Stimulated activated CD4-positive, alpha-beta T cell treated with anti-CD3 and anti-CD28 coated beads, Interleukin-15, amount 100 ng/mL, for 48 hours (primary cell): ENCODE results near the gene BRF1.

Experiments
- DNase-seq, 2 donors: peaks; one replicate each; pipeline ENCODE4 v3.0.0-alpha.2; 2020; ENCODE audit warnings: low read depth in 2 of 2

The BRF1 gene

DNA sequence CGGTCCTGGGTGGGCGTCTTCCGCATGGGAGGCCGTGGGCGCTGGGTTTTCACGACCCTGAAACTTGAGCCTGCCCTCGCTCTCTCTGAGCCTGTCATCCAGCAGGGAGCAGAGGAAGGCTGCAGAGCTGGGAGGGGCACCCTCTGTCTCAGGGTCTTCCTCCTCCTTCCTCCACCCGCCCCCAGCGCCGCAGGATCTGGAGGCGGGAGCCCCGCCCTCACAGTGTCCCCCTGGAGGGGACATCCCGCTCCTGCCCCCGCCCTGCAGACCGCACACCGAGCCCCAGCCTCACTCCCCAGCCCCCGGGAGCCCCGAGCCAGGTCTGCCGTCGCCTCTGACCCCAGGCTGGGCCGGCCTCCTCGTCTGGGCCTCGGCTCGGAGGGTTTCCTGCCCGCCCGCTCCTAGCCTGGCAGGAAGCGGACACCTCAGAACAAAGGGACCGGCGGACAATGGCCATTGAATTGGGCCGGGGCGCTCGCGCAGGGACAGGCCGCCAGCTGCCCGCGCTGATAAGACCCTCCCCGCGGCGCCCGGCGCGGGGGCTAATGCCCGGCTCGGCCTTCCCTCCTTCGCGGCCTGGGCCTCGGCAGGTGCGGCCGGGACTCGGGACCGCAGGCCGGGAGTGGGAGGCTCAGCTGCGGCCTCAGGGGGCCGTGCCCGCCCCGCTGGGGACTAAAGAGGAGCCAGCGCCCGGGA, 104.4 kb downstream of the BRF1 start:
- DNase-seq: no peak

DNA sequence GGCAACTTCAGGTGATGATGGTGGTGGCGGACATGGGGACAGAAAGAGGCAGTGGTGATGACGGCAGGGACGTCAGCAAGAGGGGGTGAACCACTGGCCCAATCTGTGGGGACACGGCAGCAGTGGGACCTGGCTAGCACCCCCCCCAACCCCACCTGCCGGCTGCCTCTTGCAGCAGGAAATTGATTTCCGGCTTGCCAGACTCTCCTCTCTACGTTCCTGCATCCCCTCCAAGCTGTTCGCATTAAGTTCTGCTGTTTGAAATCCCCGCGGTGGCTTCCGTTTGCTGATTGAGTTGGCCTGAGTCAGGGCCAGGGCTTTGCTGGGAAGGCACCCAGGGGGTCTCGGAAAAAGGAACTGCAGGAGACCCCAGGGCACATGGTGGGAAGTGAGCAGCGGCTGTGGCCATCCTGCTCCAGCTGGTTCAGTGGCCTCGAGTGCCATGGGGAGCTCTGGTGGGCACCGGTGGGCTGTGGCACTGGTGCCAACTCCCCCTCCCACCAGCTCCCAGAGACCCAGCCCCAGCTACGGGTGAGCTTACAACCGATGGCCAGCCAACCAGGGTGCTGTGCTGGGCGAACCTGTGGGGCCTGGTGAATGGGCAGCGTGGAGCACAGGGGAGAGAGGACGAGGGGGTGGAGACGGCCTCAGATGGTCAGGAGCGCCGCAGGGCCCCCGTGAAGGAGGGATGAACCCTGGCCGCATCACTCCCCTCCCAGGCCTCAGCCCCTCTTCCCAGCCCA, 105.1 kb downstream of the BRF1 start:
- no peak for DNase-seq

DNA sequence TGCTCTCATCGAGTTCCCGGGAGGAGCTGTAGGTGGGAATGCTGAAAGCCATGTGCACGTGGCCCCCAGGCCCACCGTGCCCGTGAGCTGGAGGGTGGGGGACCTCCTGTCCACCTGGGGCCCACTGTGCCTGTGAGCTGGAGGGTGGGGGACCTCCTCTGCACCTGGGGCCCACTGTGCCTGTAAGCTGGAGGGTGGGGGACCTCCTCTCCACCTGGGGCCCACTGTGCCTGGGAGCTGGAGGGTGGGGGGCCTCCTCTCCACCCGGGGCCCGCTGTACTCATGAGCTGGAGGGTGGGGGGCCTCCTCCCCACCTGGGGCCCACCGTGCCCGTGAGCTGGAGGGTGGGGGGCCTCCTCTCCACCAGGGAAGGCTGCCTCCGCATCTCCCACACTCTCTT, 105.8 kb downstream of the BRF1 start:
- DNase-seq: no peak

DNA sequence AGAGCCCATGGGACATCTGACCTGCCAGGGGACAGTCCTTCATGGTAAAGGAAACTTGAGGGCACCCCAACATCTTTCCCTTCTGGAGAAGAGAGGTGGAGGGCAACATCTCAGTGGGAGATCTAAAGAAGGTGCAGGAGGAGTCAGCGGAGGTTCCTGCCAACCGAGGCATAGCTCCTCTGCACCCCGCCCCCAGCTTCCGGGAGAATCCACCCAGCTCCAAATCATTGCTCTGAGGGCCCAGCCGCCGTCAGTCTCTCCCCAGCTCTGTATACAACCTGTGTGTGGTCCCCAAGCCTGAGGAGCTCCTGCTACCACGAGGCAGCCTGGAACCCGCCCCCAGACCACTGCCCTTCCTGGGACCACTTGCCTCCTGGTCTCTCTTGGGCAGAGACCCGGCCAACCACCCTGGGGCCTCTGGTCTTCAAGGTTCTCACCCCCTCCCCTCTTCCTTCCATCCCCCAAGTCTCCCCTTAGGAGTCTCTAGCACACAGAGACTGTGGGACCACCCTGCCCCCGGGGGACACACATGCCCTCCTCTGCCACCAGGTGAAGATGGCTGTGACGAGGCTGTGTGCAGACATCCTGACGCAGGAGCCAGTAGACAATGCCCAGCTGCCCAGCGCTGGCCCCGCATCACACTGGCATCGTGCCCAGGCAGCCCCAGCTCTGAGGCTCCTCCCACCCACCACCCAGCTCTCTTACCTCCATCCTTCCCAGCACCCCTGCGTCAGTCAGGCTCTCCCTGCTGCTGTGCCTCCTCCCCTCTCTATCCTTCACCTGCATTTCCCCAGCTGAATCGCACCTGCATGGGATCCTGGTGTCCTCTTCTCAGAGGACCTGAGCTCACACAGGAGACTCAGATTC, 106.7 kb downstream of the BRF1 start:
- no peak for DNase-seq

DNA sequence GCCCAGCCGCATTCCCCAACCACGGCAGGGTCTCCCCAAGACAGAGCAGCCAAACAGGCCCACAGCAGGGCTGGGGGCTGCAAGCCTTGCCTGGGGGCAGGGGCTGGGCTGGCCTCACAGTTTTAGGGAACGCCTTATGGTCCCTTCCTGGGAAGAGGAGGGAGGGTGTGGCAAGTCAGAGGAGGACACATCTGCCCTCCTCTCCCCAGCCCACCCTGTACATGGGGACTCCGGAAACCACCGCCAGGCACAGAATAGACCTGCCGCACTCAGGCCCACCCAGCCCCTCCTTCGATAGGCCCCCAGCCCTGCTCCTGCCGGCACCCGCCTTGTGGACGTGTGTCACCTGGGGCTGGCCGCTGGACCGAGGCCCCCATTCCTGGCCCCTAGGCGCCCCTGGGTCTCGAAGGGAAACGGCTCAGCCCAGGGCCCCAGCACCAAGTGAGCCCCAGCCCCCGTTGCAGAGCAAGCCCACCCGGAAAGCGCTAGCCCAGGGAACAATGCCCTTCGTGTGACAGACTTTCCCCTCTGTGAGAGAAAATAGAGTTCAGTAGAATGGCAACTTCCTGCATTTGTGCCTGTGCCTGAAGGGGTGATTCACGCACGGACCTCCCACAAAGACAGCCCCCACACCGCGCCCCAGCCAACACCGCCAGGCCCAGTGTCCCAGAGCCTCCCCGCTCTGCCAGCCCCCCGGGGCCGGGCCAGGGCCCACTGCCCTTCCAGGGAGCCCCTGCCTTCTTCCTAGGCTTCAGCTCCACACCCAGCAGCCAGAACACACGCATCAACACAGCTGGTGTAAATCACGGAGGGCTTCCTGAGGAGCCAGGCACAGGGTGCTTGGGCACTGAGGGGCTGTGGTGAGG, 107.7 kb downstream of the BRF1 start:
- DNase-seq: no peak

DNA sequence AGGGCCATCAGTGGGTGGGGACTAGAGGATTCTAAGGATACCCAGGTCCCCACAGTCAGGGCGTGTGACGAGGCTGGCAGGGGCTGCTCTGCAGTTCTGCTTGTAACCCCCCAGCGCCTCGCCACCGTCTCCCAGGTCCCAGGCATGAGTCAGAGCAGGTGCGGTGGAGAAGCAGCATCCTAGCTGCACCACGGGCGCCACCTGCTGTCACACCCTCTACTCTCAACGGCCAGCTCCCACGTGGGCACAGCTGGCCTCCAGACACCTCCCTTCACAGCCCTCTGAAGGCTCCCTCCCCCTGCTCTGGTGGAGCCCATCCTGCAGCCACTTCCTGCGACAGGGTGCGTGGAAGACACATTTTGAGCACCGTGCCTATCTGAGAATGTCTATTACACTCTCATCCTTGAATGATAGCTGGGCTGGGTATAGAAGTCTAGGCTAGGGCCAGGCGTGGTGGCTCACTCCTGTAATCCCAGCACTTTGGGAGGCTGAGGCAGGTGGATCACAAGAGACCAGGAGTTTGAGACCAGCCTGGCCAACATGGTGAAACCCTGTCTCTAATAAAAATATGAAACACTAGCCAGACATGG, 112.8 kb downstream of the BRF1 start:
- DNase-seq: no peak

DNA sequence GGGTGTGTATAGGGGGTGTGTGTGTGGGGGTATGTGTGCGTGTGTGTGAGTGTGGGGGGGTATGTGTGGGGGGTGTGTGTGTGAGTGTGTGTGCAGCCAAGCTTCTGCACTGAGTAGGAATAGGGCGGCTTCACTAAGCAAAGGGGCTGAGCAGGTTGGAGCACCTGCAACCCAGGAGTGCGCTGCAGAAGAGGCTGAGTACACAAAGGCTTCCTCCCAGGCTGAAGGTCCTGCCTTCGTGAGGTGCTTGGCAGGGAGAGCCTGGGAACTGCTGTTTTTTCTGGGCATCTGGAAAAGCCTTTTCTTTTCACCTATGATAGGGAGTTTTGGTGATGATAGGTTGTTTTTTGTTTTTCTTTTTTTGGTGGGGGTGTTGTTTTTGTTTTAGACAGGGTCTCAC, 113.7 kb downstream of the BRF1 start:
- DNase-seq: no peak

DNA sequence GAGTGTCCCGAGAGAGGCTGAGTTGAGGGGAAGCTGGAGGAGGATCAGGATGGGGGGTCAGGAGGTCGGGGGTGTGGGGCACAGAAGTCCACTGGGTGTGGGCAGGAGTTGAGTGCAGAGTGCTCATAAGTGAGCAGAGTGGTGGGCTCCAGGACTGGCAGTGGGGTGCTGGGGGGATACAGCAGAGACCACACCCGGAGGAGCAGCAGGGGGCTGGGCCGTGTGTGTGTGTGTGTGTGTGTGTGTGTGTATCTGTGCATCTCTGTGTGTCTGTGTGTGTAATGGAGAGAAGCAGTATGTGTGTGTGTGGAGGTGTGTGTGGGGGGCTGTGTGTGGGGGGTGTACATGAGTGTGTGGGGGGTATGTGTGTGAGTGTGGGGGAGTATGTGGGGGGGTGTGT, 114.8 kb downstream of the BRF1 start:
- no peak for DNase-seq

DNA sequence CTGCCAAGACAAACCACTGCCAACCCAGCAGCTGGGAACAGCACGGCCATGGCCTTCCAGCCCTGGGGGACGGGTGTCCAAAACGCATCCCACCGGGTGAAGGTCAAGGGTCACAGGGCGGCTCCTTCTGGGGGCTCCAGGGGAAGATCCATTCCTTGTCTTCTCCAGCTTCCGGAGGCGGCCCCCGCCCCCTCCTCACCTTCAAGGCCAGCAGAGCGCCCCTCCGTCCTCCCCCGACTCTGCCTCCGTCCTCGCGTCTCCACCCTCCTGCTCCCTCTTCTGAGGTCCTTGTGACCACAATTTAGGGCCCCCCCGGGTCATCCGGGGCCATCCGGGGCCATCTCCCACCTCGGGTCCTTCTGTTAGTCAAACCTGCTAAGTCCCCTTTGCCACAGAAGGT, 115.8 kb downstream of the BRF1 start:
- DNase-seq: no peak

DNA sequence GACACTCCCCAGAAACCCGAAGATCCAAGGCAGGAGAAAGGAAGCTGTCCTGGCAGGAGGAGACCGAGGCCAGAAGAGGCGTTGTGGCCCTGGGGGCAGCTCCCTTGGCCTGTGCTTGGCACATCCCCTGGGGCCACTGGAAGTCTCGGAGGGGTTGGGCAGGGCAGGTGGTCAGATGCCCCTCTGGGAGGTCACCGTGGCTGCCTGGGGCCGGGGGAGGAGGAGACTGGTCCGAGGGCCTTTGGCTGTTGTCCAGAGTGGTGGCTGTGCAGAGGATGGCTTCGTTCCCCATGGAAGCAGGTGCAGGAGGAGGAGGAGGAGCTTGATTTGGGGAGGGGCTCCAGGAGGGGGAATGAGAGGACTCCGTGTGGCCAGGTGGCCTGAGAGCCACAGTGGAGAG, 116.3 kb downstream of the BRF1 start:
- no peak for DNase-seq

DNA sequence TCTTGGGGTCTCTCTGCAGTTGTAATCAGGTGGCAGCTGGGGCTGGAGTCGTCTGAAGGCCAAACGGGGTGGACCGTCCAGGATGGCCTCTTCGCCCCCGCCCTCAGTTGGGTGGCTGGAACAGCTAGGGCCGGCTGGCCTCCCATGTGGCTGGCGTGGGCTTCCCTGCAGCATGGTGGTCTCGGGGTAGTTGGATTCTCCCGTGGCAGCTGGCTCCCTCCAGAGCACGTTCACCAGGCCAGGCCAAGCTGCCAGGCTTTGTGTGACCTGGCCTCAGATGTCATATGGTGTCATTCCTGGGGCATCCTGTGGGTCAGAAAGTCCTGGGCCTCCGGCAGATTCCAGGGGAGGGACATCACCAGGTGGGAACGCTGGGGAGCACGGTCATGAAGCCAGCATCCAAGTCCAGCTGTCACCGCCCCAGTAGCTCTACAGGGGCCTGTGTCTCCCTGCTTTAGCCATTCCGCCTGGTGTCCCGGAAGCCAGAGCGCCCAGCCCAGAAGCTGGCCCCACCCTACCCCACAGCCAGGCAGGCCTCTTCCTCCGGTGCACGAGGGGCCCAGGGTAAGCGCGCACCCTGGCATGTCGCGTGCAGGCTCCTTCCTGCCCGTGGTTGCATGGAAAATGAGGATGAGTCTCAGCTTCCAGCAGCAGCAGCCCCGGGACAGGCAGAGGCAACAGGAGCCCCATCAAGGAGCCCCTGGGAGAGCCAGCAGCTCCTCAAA, 118.3 kb downstream of the BRF1 start:
- no peak for DNase-seq

DNA sequence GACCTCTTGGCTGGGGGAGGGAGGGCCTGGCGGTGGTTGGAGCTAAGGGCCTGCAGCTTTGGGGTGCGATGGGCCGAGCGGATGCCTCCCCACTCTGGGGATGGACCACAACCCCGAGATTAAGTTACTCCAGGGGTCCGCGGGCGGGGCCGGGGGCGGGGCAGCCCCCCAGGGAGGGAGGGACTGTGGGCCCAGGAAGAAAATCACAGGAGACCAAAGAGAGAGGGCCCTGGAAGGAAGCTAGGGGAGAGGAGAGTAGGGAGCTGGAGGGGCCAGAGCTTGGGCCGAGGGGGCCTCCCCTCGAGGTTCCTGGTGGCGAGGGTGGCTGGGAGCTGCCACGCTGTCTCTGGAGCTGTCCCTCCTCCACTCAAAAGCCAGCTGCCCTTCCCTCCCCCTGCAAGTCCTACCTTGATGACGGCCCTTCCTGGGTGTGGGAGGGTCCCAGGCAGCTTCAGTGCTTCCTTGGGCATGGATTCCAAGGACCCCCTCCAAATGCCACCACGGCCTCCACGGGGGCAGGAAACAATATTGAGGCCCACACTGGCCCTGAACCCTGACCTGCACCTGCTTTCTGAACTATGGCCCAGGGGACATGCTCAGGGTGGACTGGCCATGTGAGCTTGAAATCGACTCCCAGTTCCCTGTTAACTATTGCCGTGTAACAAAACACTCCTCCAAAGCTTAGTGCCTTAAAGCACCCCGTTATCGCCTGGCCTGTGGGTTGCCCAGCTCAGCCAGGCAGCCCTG, 119.1 kb downstream of the BRF1 start:
- DNase-seq: no peak

DNA sequence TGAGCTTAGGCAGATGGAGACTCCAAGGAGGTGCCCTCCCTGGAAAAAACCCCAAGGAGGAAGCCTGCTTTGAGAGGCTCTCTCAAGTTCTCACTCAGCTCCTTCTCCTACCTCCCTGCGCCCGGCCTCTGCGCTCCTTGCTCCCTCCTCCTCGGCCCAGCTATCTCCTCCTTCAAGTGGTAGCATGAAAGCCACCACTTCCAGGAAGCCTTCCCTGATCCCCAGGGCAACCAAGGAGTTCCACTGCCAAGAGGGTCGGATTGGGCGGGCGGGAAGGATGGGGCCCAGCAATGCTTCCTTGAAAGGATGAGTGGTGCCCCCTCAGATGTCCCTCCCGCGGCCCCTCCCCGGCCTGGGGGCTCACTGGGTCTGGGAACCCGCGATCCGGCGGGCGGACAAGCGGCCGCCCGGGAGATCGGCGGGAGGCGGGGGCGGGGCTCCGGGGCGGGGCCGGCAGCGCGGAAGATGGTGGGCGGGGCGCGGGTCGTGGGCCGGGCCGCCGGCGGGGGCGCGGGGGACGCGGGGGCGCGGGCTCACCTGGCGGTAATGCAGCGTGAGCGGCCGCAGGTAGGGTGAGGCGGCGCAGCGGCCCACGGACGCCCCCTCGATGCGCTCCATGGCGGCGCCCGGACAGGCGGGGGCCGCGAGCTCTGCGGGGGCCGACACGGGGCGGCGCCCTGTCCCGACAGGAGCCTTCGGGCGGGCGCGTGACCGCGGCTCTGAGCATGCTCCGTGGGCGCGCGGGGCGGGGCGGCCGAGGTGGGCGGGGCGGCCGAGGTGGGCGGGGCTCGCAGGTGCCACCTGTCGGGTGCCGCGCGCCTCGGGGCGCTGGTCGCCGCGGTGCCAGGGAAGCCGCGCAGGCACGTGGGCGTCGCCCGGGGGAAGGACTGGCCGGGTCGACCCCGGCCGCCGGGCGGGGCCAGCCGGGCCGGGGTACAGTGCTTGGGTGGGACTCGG, 119.9 kb downstream of the BRF1 start, which contains the start of gene NUDT14:
Gene NUDT14, minus strand, starts transcription at position 721 of the 957 bp plus-strand sequence. Its CDS starts 103 bp downstream, at position 618.
- peak; percentile 63 to 83 for DNase-seq

DNA sequence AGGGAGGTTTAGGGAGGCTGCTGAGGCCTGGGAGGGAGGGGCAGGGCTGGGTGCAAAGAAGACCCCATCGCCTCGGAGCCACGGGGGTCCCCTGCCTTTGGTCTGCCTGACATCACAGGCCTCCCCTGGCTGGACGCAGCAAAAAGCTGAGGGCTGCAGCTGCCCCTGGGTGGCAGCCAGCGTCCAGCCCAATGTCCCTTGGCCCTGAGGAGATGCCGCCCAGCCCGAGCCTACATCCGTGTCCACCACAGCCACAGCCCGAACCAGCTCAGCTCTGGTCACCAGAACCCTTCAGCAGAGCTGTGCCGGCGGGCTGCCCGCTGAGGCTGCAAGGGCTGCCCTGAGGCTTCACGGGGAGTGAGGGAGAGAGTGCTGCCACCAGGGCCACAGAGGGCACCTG, 121.6 kb downstream of the BRF1 start:
- DNase-seq: no peak

DNA sequence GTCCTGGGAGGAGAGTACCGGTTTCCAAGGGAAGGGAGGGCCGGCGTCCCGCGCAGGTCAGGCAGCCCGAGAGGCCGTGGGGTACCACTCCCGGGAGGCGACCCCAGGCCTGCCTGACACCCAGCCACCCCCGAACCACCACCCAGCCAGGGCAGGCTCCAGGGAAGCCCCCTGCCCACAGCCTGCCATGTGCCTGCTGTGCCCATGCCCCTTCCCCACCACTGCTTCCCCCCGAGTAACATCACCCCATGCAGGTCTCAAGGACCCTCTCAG, 122.0 kb downstream of the BRF1 start:
- no peak for DNase-seq

DNA sequence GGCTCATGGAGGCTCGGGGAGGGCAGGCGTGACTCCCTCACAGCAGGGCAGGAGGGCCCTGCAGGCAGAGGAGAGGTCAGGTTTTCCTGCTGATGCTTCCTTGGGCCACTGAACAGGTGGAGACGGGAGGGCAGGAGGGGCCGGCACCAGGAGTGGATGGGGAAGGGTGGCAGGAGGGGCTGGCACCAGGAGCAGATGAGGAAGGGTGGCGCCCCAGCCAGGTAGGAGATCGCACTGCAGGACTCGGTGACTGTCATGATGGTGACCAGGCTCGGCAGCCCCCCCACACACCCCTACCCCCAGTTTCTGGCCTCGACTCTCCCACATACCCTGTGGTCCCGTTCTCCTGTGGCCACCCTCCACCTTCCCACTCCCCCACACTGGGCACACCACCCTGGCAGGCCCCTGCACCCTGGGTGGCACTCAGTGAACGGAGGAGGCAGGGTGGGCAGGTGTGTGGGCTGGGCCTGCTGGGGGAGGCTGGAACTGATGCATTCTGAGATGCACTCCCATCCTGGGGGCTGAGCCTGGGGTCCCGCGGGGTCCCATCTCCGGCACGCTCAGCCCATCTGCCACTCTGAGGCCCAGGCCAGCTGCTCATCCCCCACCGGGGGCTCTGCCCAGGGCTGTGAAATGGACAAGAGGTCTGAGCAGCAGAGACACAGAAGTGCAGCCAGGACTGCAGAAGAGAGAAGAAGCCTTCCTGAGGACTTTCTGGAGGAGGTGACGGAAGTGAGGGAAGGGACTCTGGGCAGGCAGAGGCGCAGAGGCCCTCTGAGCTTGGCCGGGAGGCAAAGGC, 122.5 kb downstream of the BRF1 start:
- DNase-seq: no peak

DNA sequence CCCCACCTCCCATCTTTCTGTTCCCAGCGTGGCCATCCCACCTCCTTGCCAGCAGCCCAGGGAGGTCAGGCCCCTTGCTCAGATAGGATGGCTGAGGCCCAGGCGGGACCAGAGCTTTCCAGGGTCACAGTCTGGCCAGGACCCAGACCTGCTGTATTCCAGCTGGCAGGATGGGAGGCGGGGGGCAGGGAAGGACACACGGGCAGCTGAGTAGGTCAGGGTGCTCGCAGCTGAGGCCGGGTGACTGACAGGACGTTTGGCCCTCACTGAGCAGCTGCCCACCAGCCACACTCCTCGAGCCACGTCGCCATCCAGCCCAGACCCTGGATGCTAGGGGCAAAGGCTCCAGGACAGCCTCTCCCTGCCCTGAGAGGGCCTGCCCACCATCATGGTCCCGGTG, 123.7 kb downstream of the BRF1 start:
- no peak for DNase-seq

DNA sequence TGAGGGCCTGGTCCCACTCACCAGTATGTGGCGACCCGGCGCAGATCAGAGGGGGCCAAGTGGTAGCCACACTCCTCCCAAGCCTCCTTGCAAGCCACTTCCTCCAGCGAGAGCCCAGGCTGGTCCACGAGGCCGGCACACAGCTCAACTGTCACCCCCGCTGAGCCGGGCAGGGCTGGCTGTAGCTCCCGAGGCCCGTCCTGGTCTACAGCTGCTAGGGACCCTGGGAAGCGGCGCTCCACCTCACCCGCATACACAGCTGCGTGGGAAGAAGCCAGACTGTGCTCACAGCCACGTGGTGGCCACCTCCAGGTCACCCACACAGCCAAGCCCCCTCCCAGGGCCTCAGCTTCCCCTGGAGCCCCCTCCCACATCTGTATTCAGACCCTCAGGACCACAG, 124.3 kb downstream of the BRF1 start:
- no peak for DNase-seq
